GM23338 (cell line): Measurements from ENCODE around the gene MAP3K5. TPM values are rescaled to one million over a fixed set of nuclear protein-coding genes. Genes with fewer than 3 reads are reported as not detected.

Experiments used
- ATAC-seq: fragments of 200-7000 bp; cut with Tn5 transposase; 3 replicates; pipeline ENCODE4 v1.9.1; 2020
- DNase-seq: peaks from one replicate; pipeline ENCODE4 v3.0.0-alpha.2; 2015; ENCODE audit warnings: low spot score
- H2AFZ ChIP-seq: fragments of 200-600 bp; sonication (generic); 2 replicates; pipeline ENCODE4 v1.8.0; 2016; ENCODE audit warnings: antibody characterized with exemption, mild to moderate bottlenecking, moderate library complexity
- H3F3A ChIP-seq: fragments of 200-600 bp; sonication (generic); replicated peaks from 2 replicates; pipeline ENCODE4 v1.8.0; 2017; ENCODE audit warnings: antibody characterized with exemption, mixed run types, low read depth
- H3K27ac ChIP-seq: fragments of 200-600 bp; sonication (generic); 2 replicates; pipeline ENCODE4 v1.6.1; 2016; ENCODE audit warnings: low read depth
- H3K27me3 ChIP-seq: fragments of 200-600 bp; sonication (generic); 2 replicates; pipeline ENCODE4 v1.8.0; 2016; ENCODE audit warnings: mild to moderate bottlenecking, mixed run types, moderate library complexity; ENCODE audit not compliant: insufficient read depth
- H3K36me3 ChIP-seq: fragments of 200-600 bp; sonication (generic); 2 replicates; pipeline ENCODE4 v1.8.0; 2016; ENCODE audit warnings: mild to moderate bottlenecking; ENCODE audit not compliant: insufficient read depth
- H3K4me1 ChIP-seq: fragments of 200-600 bp; sonication (generic); 2 replicates; pipeline ENCODE4 v1.8.0; 2016; ENCODE audit warnings: mild to moderate bottlenecking, moderate library complexity; ENCODE audit not compliant: insufficient read depth
- H3K4me2 ChIP-seq: fragments of 200-600 bp; sonication (generic); 2 replicates; pipeline ENCODE4 v1.7.1; 2017; ENCODE audit warnings: mixed run types
- H3K4me3 ChIP-seq: fragments of 200-600 bp; sonication (generic); 2 replicates; pipeline ENCODE4 v1.6.1; 2016; ENCODE audit warnings: mixed run types
- H3K79me2 ChIP-seq: fragments of 200-600 bp; sonication (generic); replicated peaks from 2 replicates; pipeline ENCODE4 v1.8.0; 2017; ENCODE audit warnings: mild to moderate bottlenecking; ENCODE audit not compliant: insufficient read depth
- H3K9me2 ChIP-seq: fragments of 200-600 bp; sonication (generic); 2 replicates; pipeline ENCODE4 v1.8.0; 2017; ENCODE audit not compliant: insufficient read depth
- H4K20me1 ChIP-seq: fragments of 200-600 bp; sonication (generic); replicated peaks from 2 replicates; pipeline ENCODE4 v1.8.0; 2017; ENCODE audit warnings: mild to moderate bottlenecking; ENCODE audit not compliant: insufficient read depth
- H3K27ac Mint-ChIP-seq: 2 replicates; pipeline ENCODE4 v1.8.0; 2020; ENCODE audit warnings: inconsistent platforms, mild to moderate bottlenecking, moderate library complexity, mixed read lengths
- H3K27me3 Mint-ChIP-seq: 3 replicates; pipeline ENCODE4 v1.8.0; 2022; ENCODE audit warnings: low read depth, mild to moderate bottlenecking, moderate library complexity, mixed read lengths, inconsistent platforms; ENCODE audit not compliant: insufficient read depth, poor library complexity
- H3K36me3 Mint-ChIP-seq: 3 replicates; pipeline ENCODE4 v1.8.0; 2021; ENCODE audit warnings: low read depth, mild to moderate bottlenecking, inconsistent platforms, moderate library complexity, mixed read lengths
- H3K4me1 Mint-ChIP-seq: 3 replicates; pipeline ENCODE4 v1.8.0; 2020; ENCODE audit warnings: mild to moderate bottlenecking, inconsistent platforms, mixed read lengths
- H3K4me3 Mint-ChIP-seq: 3 replicates; pipeline ENCODE4 v1.8.0; 2021; ENCODE audit warnings: moderate library complexity, mild to moderate bottlenecking, inconsistent platforms, mixed read lengths
- H3K9me3 Mint-ChIP-seq: 3 replicates; pipeline ENCODE4 v1.8.0; 2020; ENCODE audit warnings: moderate library complexity, mild to moderate bottlenecking, inconsistent platforms, mixed read lengths
- CTCF ChIP-seq, 2 experiments: fragments of 200-600 bp in 1 of 2; sonication (generic) in 1 of 2; conservative IDR thresholded peaks; 2 replicates each; pipeline versions ENCODE4 v1.5.1 to v1.6.1; 2016 to 2017; ENCODE audit warnings: antibody characterized with exemption in 2 of 2, low read depth in 2 of 2, mild to moderate bottlenecking in 2 of 2, moderate library complexity in 1 of 2
- EZH2 ChIP-seq: fragments of 200-600 bp; sonication (generic); IDR thresholded peaks from one replicate; pipeline ENCODE4 v1.8.0; 2017; ENCODE audit warnings: antibody characterized with exemption, mild to moderate bottlenecking, low read depth; ENCODE audit not compliant: unreplicated experiment
- EZH2phosphoT487 ChIP-seq: fragments of 200-600 bp; sonication (generic); IDR thresholded peaks from one replicate; pipeline ENCODE4 v1.8.1; 2018; ENCODE audit warnings: antibody characterized with exemption; ENCODE audit not compliant: unreplicated experiment
- JUNB ChIP-seq: IDR thresholded peaks from one replicate; pipeline ENCODE4 v1.6.1; 2016; ENCODE audit warnings: antibody characterized with exemption; ENCODE audit not compliant: unreplicated experiment
- POLR2AphosphoS5 ChIP-seq: IDR thresholded peaks from 2 replicates; pipeline ENCODE4 v1.6.1; 2016; ENCODE audit warnings: antibody characterized with exemption, low read depth
- REST ChIP-seq: IDR thresholded peaks from one replicate; pipeline ENCODE4 v1.6.1; 2018; ENCODE audit warnings: antibody characterized with exemption; ENCODE audit not compliant: unreplicated experiment
- STAT1 ChIP-seq: IDR thresholded peaks from one replicate; pipeline ENCODE4 v1.6.1; 2016; ENCODE audit warnings: antibody characterized with exemption; ENCODE audit not compliant: unreplicated experiment
- ZNF114 ChIP-seq: fragments of 250-450 bp; sonication (Bioruptor Pico); IDR thresholded peaks from 2 replicates; pipeline ENCODE4 v1.5.0; 2020; ENCODE audit warnings: mild to moderate bottlenecking, moderate library complexity
- ZNF331 ChIP-seq: fragments of 250-450 bp; sonication (Bioruptor Pico); IDR thresholded peaks from 2 replicates; pipeline ENCODE4 v1.5.0; 2020; ENCODE audit warnings: low read depth, mild to moderate bottlenecking, moderate library complexity
- ZNF462 ChIP-seq: fragments of 250-450 bp; sonication (Bioruptor Pico); IDR thresholded peaks from 2 replicates; pipeline ENCODE4 v1.5.0; 2020; ENCODE audit warnings: mild to moderate bottlenecking, moderate library complexity
- polyA plus RNA-seq: library from polyadenylated mRNA; unstranded; fragments of >200 nt; fragmentation: Nextera tagmentation; extraction: Ambion mirVana; gene quantifications from 2 replicates; pipeline ENCODE4 v1.2.1, GENCODE V29; 2016
- total RNA-seq: library from RNA; depleted of rRNA; stranded (reverse); fragments of >200 nt; shearing (Covaris generic); gene quantifications from 2 replicates; pipeline ENCODE4 v1.2.3, GENCODE V29; 2014

Gene MAP3K5
- total and polyA plus RNA-seq, 2 experiments from 2014 or later: 0.76 to 2.8 TPM

GRCh38 chr6:136779682-136780081, 12.6 kb downstream of the MAP3K5 start:
- Histone ChIP-seq H3K27ac (no peak overlapping the region), H3K27me3 (no peaks in the 10 kb centered on the region), H3K4me1 (no peaks in the 10 kb centered on the region), H3K36me3 (no peaks in the 10 kb centered on the region), H3K9me2 (no peaks in the 10 kb centered on the region), H2AFZ (no peak overlapping the region), H3F3A (no peaks in the 10 kb centered on the region), H3K4me2 (no peak overlapping the region), H3K4me3 (no peak overlapping the region), H3K79me2 (no peaks in the 10 kb centered on the region), H4K20me1 (no peaks in the 10 kb centered on the region)
- no peaks in the 10 kb centered on the region for H3K27me3 Mint-ChIP-seq
- DNase-seq (no peak), ATAC-seq (no peak)
- no peak for TF ChIP-seq CTCF (conservative IDR thresholded peaks at IDR 0.05; ENCODE audit: low read depth in 2 of 2)
- peaks cover 4% of the 10 kb centered on the region; the same call in 2 of the 3 replicates for H3K4me1 Mint-ChIP-seq
- no peaks in the 10 kb centered on the region for H3K9me3 Mint-ChIP-seq
- no peaks in the 10 kb centered on the region for H3K36me3 Mint-ChIP-seq
- H3K4me3 Mint-ChIP-seq: no peak overlapping the region
- no peak overlapping the region for H3K27ac Mint-ChIP-seq

GRCh38 chr6:136777651-136778050, 14.6 kb downstream of the MAP3K5 start:
- no peaks in the 10 kb centered on the region for H3F3A ChIP-seq
- H3K4me1 Mint-ChIP-seq: peaks cover 14% of the 10 kb centered on the region; the same call in 2 of the 3 replicates
- no peak overlapping the region for H3K27ac Mint-ChIP-seq
- H3K4me2 ChIP-seq: no peak overlapping the region
- no peaks in the 10 kb centered on the region for H3K27me3 ChIP-seq
- H2AFZ ChIP-seq: no peak overlapping the region
- no peak overlapping the region for H3K4me3 ChIP-seq
- H3K36me3 ChIP-seq: no peaks in the 10 kb centered on the region
- no peaks in the 10 kb centered on the region for H3K79me2 ChIP-seq
- no peaks in the 10 kb centered on the region for H3K9me3 Mint-ChIP-seq
- H3K4me1 ChIP-seq: 0 out of 2 replicates have a peak, but pooled peaks cover 4% of the 10 kb centered on the region
- H3K9me2 ChIP-seq: no peaks in the 10 kb centered on the region
- no peak overlapping the region for H3K4me3 Mint-ChIP-seq
- H3K36me3 Mint-ChIP-seq: no peaks in the 10 kb centered on the region
- no peak overlapping the region for H3K27ac ChIP-seq
- ATAC-seq (no peak), DNase-seq (no peak)
- H4K20me1 ChIP-seq: no peaks in the 10 kb centered on the region
- no peaks in the 10 kb centered on the region for H3K27me3 Mint-ChIP-seq
- no peak for TF ChIP-seq ZNF462 (CRISPR knock-in tag)
- TF ChIP-seq EZH2: no peak
- TF ChIP-seq POLR2AphosphoS5: no peak
- no peak for TF ChIP-seq ZNF331 (CRISPR knock-in tag)
- TF ChIP-seq JUNB: no peak
- no peak for TF ChIP-seq ZNF114
- no peak for TF ChIP-seq STAT1
- TF ChIP-seq REST: no peak
- no peak for TF ChIP-seq EZH2phosphoT487
